ENCODE data around the gene FAM131A. TPM values are rescaled to one million over a fixed set of nuclear protein-coding genes. Genes with fewer than 3 reads are reported as not detected.

The FAM131A gene
- total and polyA plus RNA-seq, 9 of the 15 experiments (the other 6 are each of a cell fraction or from before 2014, with no cell fraction given) = 0.48 to 11.1 (median 4.3) TPM

DNA sequence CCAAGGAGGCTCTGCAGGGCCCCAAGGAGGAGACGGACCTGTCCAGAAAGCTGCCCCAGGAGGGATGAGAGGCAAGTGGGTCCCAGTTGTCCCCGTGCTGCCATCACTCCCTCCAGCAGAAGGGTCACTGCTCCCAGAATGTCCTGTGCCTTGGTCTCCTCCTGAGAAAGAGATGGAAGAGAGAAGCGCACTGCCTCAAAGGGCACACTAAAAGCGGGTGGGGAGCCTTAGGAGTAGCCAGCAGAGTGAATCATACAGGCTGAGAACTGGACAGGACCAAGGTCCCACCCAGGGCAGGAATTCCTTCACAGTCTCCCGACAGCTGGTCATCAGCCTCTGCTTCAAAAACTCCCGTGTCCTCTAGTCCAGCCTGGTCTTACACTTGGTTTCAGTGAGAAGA is 36.0 kb downstream of the FAM131A start (continued):
- TF ChIP-seq MBD1 (CRISPR knock-in tag; IDR thresholded peaks at IDR 0.05) = no peak
- TF ChIP-seq RBBP5 (IDR thresholded peaks at IDR 0.05; ENCODE audit: borderline replicate concordance, insufficient read depth, low read length, poor library complexity, severe bottlenecking) = no peak
- no peak for TF ChIP-seq ETS1 (conservative IDR thresholded peaks at IDR 0.05; ENCODE audit: control insufficient read depth, low read depth, low read length)
- TF ChIP-seq, protein P1, sequence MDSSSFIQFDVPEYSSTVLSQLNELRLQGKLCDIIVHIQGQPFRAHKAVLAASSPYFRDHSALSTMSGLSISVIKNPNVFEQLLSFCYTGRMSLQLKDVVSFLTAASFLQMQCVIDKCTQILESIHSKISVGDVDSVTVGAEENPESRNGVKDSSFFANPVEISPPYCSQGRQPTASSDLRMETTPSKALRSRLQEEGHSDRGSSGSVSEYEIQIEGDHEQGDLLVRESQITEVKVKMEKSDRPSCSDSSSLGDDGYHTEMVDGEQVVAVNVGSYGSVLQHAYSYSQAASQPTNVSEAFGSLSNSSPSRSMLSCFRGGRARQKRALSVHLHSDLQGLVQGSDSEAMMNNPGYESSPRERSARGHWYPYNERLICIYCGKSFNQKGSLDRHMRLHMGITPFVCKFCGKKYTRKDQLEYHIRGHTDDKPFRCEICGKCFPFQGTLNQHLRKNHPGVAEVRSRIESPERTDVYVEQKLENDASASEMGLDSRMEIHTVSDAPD (CRISPR knock-in tag; IDR thresholded peaks at IDR 0.05) = no peak
- no peak for TF ChIP-seq NRF1 (conservative IDR thresholded peaks at IDR 0.05 in 1 of 2, IDR thresholded peaks at IDR 0.05 in 1 of 2)
